PFSK-1 (cell line): ENCODE results near the gene EGLN3.

Experiments
- FOXP2 ChIP-seq: optimal IDR thresholded peaks from 2 replicates; pipeline ENCODE3; 2011; ENCODE audit warnings: borderline replicate concordance, control low read depth, inconsistent platforms; ENCODE audit not compliant: insufficient read depth; ENCODE audit errors: extremely low read length, extremely low read depth
- POLR2AphosphoS5 ChIP-seq: IDR thresholded peaks from 2 replicates; pipeline ENCODE4 v1.6.1; 2012; ENCODE audit warnings: low read depth, mild to moderate bottlenecking, control low read depth, low read length, moderate library complexity
- SIN3A ChIP-seq: IDR thresholded peaks from 2 replicates; pipeline ENCODE4 v1.6.1; 2012; ENCODE audit warnings: mild to moderate bottlenecking, low read length, moderate library complexity, borderline replicate concordance; ENCODE audit not compliant: insufficient read depth
- TAF1 ChIP-seq: IDR thresholded peaks from 2 replicates; pipeline ENCODE4 v1.6.1; 2012; ENCODE audit warnings: low read length, control low read depth, borderline replicate concordance; ENCODE audit not compliant: insufficient read depth
- TF ChIP-seq, protein P1 (sequence below), 2 experiments: IDR thresholded peaks; 2 replicates each; pipeline versions ENCODE4 v1.6.1 to v1.8.0; 2011 to 2012; ENCODE audit warnings: low read depth in 2 of 2, low read length in 2 of 2, control low read depth in 1 of 2, inconsistent platforms in 1 of 2, mild to moderate bottlenecking in 1 of 2, moderate library complexity in 1 of 2; ENCODE audit not compliant: insufficient read depth in 1 of 2

Gene EGLN3

DNA sequence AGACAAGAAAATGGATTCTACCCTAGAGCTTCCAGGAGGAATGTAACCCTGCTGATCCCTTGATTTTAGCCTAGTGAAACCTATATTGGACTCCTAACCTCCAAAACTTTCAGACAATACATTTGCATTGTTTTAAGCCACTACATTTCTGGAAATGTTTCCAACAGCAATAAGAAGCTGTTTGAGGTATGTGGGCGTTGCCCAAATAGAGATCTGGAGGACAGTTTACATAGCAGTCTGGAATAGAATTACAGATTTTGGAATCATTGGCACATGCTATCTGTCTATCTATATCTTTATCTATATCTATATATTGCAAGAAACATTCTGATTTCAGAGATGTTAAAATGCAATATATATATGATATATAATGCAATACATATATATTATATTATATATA is 42.4 kb upstream of the EGLN3 start:
- TF ChIP-seq POLR2AphosphoS5: no peak
- TF ChIP-seq TAF1: no peak
- TF ChIP-seq, protein P1, sequence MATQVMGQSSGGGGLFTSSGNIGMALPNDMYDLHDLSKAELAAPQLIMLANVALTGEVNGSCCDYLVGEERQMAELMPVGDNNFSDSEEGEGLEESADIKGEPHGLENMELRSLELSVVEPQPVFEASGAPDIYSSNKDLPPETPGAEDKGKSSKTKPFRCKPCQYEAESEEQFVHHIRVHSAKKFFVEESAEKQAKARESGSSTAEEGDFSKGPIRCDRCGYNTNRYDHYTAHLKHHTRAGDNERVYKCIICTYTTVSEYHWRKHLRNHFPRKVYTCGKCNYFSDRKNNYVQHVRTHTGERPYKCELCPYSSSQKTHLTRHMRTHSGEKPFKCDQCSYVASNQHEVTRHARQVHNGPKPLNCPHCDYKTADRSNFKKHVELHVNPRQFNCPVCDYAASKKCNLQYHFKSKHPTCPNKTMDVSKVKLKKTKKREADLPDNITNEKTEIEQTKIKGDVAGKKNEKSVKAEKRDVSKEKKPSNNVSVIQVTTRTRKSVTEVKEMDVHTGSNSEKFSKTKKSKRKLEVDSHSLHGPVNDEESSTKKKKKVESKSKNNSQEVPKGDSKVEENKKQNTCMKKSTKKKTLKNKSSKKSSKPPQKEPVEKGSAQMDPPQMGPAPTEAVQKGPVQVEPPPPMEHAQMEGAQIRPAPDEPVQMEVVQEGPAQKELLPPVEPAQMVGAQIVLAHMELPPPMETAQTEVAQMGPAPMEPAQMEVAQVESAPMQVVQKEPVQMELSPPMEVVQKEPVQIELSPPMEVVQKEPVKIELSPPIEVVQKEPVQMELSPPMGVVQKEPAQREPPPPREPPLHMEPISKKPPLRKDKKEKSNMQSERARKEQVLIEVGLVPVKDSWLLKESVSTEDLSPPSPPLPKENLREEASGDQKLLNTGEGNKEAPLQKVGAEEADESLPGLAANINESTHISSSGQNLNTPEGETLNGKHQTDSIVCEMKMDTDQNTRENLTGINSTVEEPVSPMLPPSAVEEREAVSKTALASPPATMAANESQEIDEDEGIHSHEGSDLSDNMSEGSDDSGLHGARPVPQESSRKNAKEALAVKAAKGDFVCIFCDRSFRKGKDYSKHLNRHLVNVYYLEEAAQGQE (IDR thresholded peaks at IDR 0.05; ENCODE audit: insufficient read depth in 1 of 2, low read depth in 2 of 2, low read length in 2 of 2): no peak
- no peak for TF ChIP-seq FOXP2
- no peak for TF ChIP-seq SIN3A

DNA sequence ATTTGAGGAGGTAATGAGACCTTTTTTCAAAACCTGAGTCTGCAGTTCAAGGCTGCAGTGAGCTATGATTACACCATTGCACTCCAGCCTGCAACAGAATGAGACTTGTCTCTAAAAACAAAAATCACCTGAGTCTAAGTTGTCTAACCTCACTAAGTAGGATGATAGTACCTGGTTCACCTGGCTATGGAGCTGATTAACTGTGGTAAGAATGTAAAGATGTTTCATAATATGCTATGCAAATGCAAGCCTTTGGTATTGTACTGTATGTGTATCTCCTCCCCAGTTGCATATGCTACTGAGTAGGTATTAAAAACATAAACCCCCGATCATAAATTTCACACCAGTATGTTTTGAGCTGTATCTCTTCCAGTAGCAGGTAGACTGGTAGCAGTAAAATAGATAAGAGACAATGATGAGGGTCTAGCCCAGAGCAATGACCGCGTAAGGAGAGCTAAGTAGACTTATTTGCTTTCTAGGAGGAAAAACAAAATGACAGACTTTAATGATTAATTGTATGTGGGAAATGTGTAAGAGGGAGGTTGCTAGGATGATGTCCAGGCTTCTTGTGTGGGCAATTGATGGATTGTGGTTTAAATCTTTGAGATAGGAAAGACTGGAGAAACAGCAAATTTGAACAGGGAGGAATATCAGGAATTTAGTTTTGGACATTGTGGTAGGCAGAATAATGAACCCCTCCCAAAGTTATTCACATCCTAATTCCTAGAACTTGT is 41.6 kb upstream of the EGLN3 start:
- TF ChIP-seq TAF1 (no peak), FOXP2 (no peak), SIN3A (no peak)
- TF ChIP-seq, protein P1 (IDR thresholded peaks at IDR 0.05; ENCODE audit: insufficient read depth in 1 of 2, low read depth in 2 of 2, low read length in 2 of 2): no peak

DNA sequence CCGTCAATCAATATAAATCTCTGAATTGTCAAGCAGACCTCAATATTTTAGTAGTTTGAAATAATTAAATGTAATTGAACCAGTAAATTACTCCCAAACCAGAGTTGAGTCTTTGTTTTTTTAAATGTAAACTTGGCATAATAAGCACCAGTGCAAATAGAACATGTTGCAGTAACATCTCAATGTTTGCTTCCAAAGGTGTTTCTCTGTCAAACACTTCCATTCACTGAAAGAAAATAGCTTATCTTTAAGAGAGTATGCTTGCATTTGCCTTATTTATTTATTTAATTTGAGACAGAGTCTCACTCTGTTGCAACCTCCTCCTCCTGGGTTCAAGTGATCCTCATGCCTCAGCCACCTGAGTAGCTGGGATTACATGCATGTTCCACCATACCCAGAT is 39.9 kb upstream of the EGLN3 start:
- TF ChIP-seq, protein P1 (IDR thresholded peaks at IDR 0.05; ENCODE audit: insufficient read depth in 1 of 2, low read depth in 2 of 2, low read length in 2 of 2): no peak
- TF ChIP-seq POLR2AphosphoS5: no peak
- no peak for TF ChIP-seq TAF1
- no peak for TF ChIP-seq SIN3A
- TF ChIP-seq FOXP2: no peak

DNA sequence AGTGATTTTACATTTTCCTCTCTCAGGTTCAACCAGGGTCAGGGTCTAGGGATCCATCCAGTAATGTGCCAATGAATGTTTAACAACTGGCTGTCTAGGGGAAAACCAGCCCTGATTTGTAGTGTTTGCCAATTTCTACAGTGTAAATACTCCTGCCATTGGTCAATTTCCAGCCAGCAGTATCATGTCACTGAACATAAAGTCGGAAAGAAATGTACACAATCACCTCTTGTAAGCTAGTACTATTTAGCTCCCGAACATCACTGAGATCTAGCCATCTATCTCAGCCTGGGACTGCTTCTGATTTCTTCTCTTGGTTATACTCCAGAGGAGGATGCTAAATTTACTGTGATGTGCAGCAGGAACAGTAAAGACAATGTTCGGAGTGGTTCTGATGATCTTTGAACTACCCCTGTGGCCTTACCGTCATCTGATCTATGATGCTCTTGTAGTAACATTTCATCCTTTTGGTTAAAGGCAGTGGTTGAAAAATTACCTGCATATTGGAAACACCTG is 36.7 kb upstream of the EGLN3 start:
- no peak for TF ChIP-seq SIN3A
- TF ChIP-seq POLR2AphosphoS5: no peak
- no peak for TF ChIP-seq TAF1
- TF ChIP-seq, protein P1 (IDR thresholded peaks at IDR 0.05; ENCODE audit: insufficient read depth in 1 of 2, low read depth in 2 of 2, low read length in 2 of 2): no peak
- no peak for TF ChIP-seq FOXP2
